ENCODE results near the gene CDKN3. TPM values are rescaled to one million over a fixed set of nuclear protein-coding genes. Genes with fewer than 3 reads are reported as not detected.

The CDKN3 gene
- total RNA-seq, 2 donors from 2014 or later: 3.6 to 11.1 TPM

- no peak for DNase-seq (ENCODE audit: low spot score)
- no peaks in the 10 kb centered on the region for H3K9me3 ChIP-seq
- no peak overlapping the region for H3K27ac ChIP-seq
- H3K4me1 ChIP-seq: peaks cover 0 to 8% of the 10 kb centered on the region in 2 donors
- peaks cover 35% of the 10 kb centered on the region for H3K36me3 ChIP-seq
- H3K4me3 ChIP-seq: no peak overlapping the region
- no peaks in the 10 kb centered on the region for H3K27me3 ChIP-seq
- no peak for TF ChIP-seq CTCF (IDR thresholded peaks at IDR 0.05)
Measured at GRCh38 chr14:54424479-54424901, 27.7 kb downstream of the CDKN3 start.

DNA sequence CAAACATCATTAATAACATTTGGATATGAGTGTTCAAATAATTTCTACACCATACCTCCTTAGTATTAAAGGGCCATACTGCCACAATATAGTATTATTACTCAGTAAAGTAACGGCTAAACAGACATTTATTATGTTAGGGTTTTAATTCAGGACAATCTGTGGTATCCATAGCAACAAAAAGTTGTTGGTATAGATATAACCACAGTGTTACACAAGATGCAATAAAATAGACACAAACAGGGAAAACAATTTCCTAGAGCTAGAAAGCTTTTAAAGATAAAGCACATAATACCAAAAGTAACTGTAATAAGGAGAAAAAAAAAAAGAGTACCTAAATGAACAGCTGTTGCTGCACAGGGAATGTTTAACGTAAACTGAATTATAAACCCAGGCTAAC lies 28.3 kb downstream of the CDKN3 start:
- Histone ChIP-seq H3K9me3 (no peaks in the 10 kb centered on the region), H3K36me3 (peaks cover 41% of the 10 kb centered on the region), H3K4me3 (no peak overlapping the region), H3K27me3 (no peaks in the 10 kb centered on the region), H3K27ac (no peak overlapping the region), H3K4me1 (peaks cover 0 to 8% of the 10 kb centered on the region in 2 donors)
- no peak for TF ChIP-seq CTCF (IDR thresholded peaks at IDR 0.05)
- DNase-seq (ENCODE audit: low spot score): no peak

GRCh38 chr14:54425537-54426274 lies 28.9 kb downstream of the CDKN3 start:
- H3K36me3 ChIP-seq: peaks cover 43% of the 10 kb centered on the region

GRCh38 chr14:54427871-54428270 lies 31.1 kb downstream of the CDKN3 start:
- Histone ChIP-seq H3K4me3 (no peak overlapping the region), H3K27ac (peak overlapping the region; percentile 52 to 57), H3K4me1 (peaks cover 0 to 9% of the 10 kb centered on the region in 2 donors), H3K27me3 (no peaks in the 10 kb centered on the region), H3K9me3 (no peaks in the 10 kb centered on the region), H3K36me3 (peaks cover 43% of the 10 kb centered on the region)
- no peak for TF ChIP-seq CTCF (IDR thresholded peaks at IDR 0.05)
- no peak for DNase-seq (ENCODE audit: low spot score)

More at GRCh38 chr14:54425537-54426274, 28.9 kb downstream of the CDKN3 start:
- H3K4me3 ChIP-seq: no peak overlapping the region
- no peak overlapping the region for H3K27ac ChIP-seq
- no peak for TF ChIP-seq CTCF (IDR thresholded peaks at IDR 0.05)
- no peaks in the 10 kb centered on the region for H3K27me3 ChIP-seq
- DNase-seq (ENCODE audit: low spot score): no peak
- peaks cover 0 to 3% of the 10 kb centered on the region in 2 donors for H3K4me1 ChIP-seq
- H3K9me3 ChIP-seq: no peaks in the 10 kb centered on the region

DNA sequence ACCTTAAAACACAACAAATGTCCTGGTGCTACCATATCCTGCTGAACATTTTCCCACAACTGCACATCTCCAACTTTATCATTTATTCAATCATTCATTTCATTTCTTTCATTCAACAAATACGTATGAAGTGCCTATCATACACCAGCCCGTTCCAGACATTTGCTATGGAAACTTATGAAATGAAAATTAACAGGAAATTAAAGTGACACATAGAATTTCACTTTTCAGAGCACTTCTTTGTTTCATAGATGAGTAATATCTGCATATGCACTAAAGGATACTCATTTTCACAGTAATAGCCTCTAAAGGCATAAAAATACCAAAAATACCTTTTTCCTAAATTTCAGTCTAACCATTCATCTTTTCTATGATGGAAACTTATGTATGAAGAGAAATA lies 31.7 kb downstream of the CDKN3 start:
- H3K9me3 ChIP-seq: no peaks in the 10 kb centered on the region
- no peak for DNase-seq (ENCODE audit: low spot score)
- H3K27ac ChIP-seq: peak overlapping the region; percentile 52 to 57
- peaks cover 43% of the 10 kb centered on the region for H3K36me3 ChIP-seq
- H3K4me3 ChIP-seq: no peak overlapping the region
- no peak for TF ChIP-seq CTCF (IDR thresholded peaks at IDR 0.05)
- peaks cover 0 to 9% of the 10 kb centered on the region in 2 donors for H3K4me1 ChIP-seq
- H3K27me3 ChIP-seq: no peaks in the 10 kb centered on the region

Data from right atrium auricular region (tissue), 2 donors.